HCT116 (cell line): Measurements from ENCODE around the gene LPCAT2. TPM values are rescaled to one million over a fixed set of nuclear protein-coding genes. Genes with fewer than 3 reads are reported as not detected.

ENCODE experiments used
- ATAC-seq: fragments of 200-7000 bp; cut with Tn5 transposase; 2 replicates; pipeline ENCODE4 v1.9.1; 2020; ENCODE audit warnings: mild to moderate bottlenecking, moderate library complexity
- BruUV-seq: library from RNA; stranded (reverse); fragments of 400-500 nt; replicated peaks from 2 replicates; lab custom pipeline; 2021; lab: Mats Ljungman, UMichigan
- CTCF ChIA-PET: fragments of 300-600 bp; sonication (Branson Sonifier 250); formaldehyde crosslinking; loops from one replicate; lab custom pipeline; 2021; ENCODE audit warnings: antibody characterized with exemption; lab: Charles Lee
- POLR2A ChIA-PET: fragments of 300-600, 350-600 bp; sonication (Branson Sonifier 250); formaldehyde crosslinking; loops from one replicate; lab custom pipeline; 2021; ENCODE audit warnings: antibody characterized with exemption; lab: Charles Lee
- RAD21 ChIA-PET, 2 experiments: fragments of 300-600 bp; sonication (Branson Sonifier 250); formaldehyde crosslinking; loops; one replicate each; lab custom pipeline; 2023; ENCODE audit warnings: low total read pairs in 2 of 2; ENCODE audit not compliant: uncharacterized antibody in 2 of 2, unreplicated experiment in 2 of 2, low non-redundant PET in 1 of 2; lab: Charles Lee
- DNase-seq: peaks from one replicate; pipeline ENCODE4 v3.0.0-alpha.2; 2010; ENCODE audit warnings: low read depth, low spot score
- H2AFZ ChIP-seq: fragments of 200-600 bp; shearing (Covaris generic), sonication (generic); 2 replicates; pipeline ENCODE4 v1.6.1; 2017; ENCODE audit warnings: low read depth, mixed run types, mixed read lengths, antibody characterized with exemption, low read length; ENCODE audit not compliant: poor library complexity, severe bottlenecking
- H3K27ac ChIP-seq: 2 replicates; pipeline ENCODE4 v1.5.1; 2012; ENCODE audit warnings: low read depth, low read length
- H3K27me3 ChIP-seq: fragments of 200-600 bp; sonication (generic); 2 replicates; pipeline ENCODE4 v1.6.1; 2016; ENCODE audit warnings: mixed run types, low read length, mixed read lengths; ENCODE audit not compliant: insufficient read depth
- H3K36me3 ChIP-seq, 2 experiments: fragments of 200-500 bp in 1 of 2; fragments of 200-600 bp in 1 of 2; sonication (Bioruptor generic) in 1 of 2; sonication (generic) in 1 of 2; 2 replicates each; pipeline versions ENCODE4 v1.5.1 to v1.6.1; 2014 to 2016; ENCODE audit warnings: low read length in 2 of 2, inconsistent platforms in 1 of 2, mixed read lengths in 1 of 2, mixed run types in 1 of 2; ENCODE audit not compliant: insufficient read depth in 2 of 2, control insufficient read depth in 1 of 2
- H3K4me1 ChIP-seq, 2 experiments: fragments of 200-600 bp in 1 of 2; sonication (generic) in 1 of 2; 2 replicates each; pipeline versions ENCODE4 v1.5.1 to v1.6.1; 2012 to 2017; ENCODE audit warnings: low read length in 2 of 2, inconsistent platforms in 1 of 2, mild to moderate bottlenecking in 1 of 2, mixed read lengths in 1 of 2, mixed run types in 1 of 2, moderate library complexity in 1 of 2; ENCODE audit not compliant: insufficient read depth in 2 of 2, control insufficient read depth in 1 of 2
- H3K4me2 ChIP-seq: fragments of 200-600 bp; sonication (generic); 2 replicates; pipeline ENCODE4 v1.6.1; 2017; ENCODE audit warnings: mixed run types, low read length, mixed read lengths
- H3K4me3 ChIP-seq, 2 experiments: fragments of 200-600 bp in 1 of 2; sonication (generic) in 1 of 2; replicated peaks in 1 of 2; 2 replicates each; pipeline ENCODE4 v1.5.1; 2011 to 2016; ENCODE audit warnings: low read length in 2 of 2, control low read depth in 1 of 2, low read depth in 1 of 2, mild to moderate bottlenecking in 1 of 2, mixed read lengths in 1 of 2, mixed run types in 1 of 2
- H3K79me2 ChIP-seq: fragments of 200-600 bp; sonication (generic); 2 replicates; pipeline ENCODE4 v1.6.1; 2017; ENCODE audit warnings: mild to moderate bottlenecking, mixed run types, low read length, moderate library complexity, mixed read lengths; ENCODE audit not compliant: insufficient read depth
- H3K9ac ChIP-seq: fragments of 200-600 bp; sonication (generic); 2 replicates; pipeline ENCODE4 v1.6.1; 2016; ENCODE audit warnings: low read length, mixed read lengths
- H3K9me2 ChIP-seq: fragments of 200-600 bp; sonication (generic), shearing (Covaris generic); 2 replicates; pipeline ENCODE4 v1.6.1; 2017; ENCODE audit warnings: mixed run types, mild to moderate bottlenecking, moderate library complexity; ENCODE audit not compliant: insufficient read depth
- H3K9me3 ChIP-seq, 2 experiments: fragments of 200-500 bp in 1 of 2; fragments of 200-600 bp in 1 of 2; sonication (Bioruptor generic) in 1 of 2; sonication (generic) in 1 of 2; 2 replicates each; pipeline ENCODE4 v1.6.1; 2014 to 2017; ENCODE audit warnings: low read length in 2 of 2, mixed read lengths in 2 of 2, inconsistent platforms in 1 of 2, low read depth in 1 of 2, mild to moderate bottlenecking in 1 of 2, mixed run types in 1 of 2, moderate library complexity in 1 of 2; ENCODE audit not compliant: control insufficient read depth in 1 of 2, insufficient read depth in 1 of 2
- H4K20me1 ChIP-seq: fragments of 200-600 bp; sonication (generic), shearing (Covaris generic); 2 replicates; pipeline ENCODE4 v1.6.1; 2017; ENCODE audit warnings: mixed run types, mild to moderate bottlenecking, moderate library complexity; ENCODE audit not compliant: insufficient read depth
- CEBPB ChIP-seq: IDR thresholded peaks from 2 replicates; pipeline ENCODE4 v1.6.1; 2012; ENCODE audit warnings: low read depth
- EGR1 ChIP-seq: IDR thresholded peaks from 2 replicates; pipeline ENCODE4 v1.6.1; 2012; ENCODE audit warnings: low read depth
- EZH2phosphoT487 ChIP-seq: fragments of 200-600 bp; IDR thresholded peaks from 2 replicates; pipeline ENCODE4 v1.6.1; 2018; ENCODE audit warnings: antibody characterized with exemption, borderline replicate concordance
- FOSL1 ChIP-seq: IDR thresholded peaks from 2 replicates; pipeline ENCODE4 v1.6.1; 2012; ENCODE audit warnings: low read depth
- RAD21 ChIP-seq: IDR thresholded peaks from 2 replicates; pipeline ENCODE4 v1.6.1; 2012; ENCODE audit warnings: low read depth, mild to moderate bottlenecking
- SIN3A ChIP-seq: IDR thresholded peaks from 2 replicates; pipeline ENCODE4 v1.6.1; 2012; ENCODE audit warnings: low read depth
- SP1 ChIP-seq: IDR thresholded peaks from 2 replicates; pipeline ENCODE4 v1.6.1; 2012; ENCODE audit warnings: low read depth
- TCF7L2 ChIP-seq: IDR thresholded peaks from 2 replicates; pipeline ENCODE4 v1.7.0; 2011; ENCODE audit warnings: borderline replicate concordance, inconsistent platforms; ENCODE audit not compliant: insufficient read depth, insufficient read length; ENCODE audit errors: extremely low read depth
- ZFX ChIP-seq: fragments of 450-650 bp; IDR thresholded peaks from 2 replicates; pipeline ENCODE4 v1.6.1; 2017
- intact Hi-C: fragments of 100-400 bp; cut with micrococcal nuclease; formaldehyde crosslinking; loops from 2 replicates; pipeline ENCODE4 v1.10.0; 2022
- total RNA-seq: library from RNA; stranded (reverse); gene quantifications from one replicate; pipeline ENCODE4 v1.2.1, GENCODE V29; 2021; ENCODE audit not compliant: unreplicated experiment
- TF ChIP-seq, protein P1 (sequence below), 3 experiments: fragments of 200-600 bp in 1 of 3; sonication (generic) in 1 of 3; IDR thresholded peaks in 2 of 3; conservative IDR thresholded peaks in 1 of 3; 2 replicates each; pipeline ENCODE4 v1.5.1; 2012 to 2017; ENCODE audit warnings: low read depth in 2 of 3, low read length in 2 of 3, antibody characterized with exemption in 1 of 3, borderline replicate concordance in 1 of 3, control low read depth in 1 of 3, mild to moderate bottlenecking in 1 of 3, mixed read lengths in 1 of 3, mixed run types in 1 of 3, moderate library complexity in 1 of 3; ENCODE audit not compliant: insufficient read depth in 1 of 3

LPCAT2 gene
- total RNA-seq, 1 experiment from 2014 or later = 13.1 TPM

DNA sequence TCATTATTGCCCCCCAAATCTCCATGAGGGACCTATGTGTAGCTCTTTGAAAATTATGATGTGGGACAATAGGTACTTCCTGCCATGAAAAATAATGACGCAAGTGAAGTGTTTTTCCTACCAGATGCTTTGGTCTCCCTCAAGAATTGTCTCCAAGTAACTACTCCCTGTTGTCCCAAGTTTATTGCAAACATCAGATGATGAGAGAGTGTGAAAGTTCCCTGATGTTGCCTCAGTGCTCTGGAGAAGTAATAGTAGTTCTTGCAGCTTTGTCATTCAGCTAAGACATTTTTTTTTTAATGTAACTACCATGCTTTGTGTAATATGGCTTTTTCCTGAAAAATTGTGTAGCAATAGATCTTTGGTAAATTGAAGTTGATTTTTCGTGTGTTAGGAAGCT lies 20.1 kb downstream of the LPCAT2 start:
- BruUV-seq = no TSS peak
- ChIA-PET CTCF (interaction anchor here (1.0 kb wide), 1 partner anchor 8 kb away, joined by 3 read pairs; no protein-coding TSS in a partner anchor), RAD21 (no interaction called here), POLR2A (no interaction called here)
- H3K4me1 ChIP-seq = no peaks in the 10 kb centered on the region
- intact Hi-C loops = no loop called here
- H3K36me3 ChIP-seq = peaks cover 0 to 3% of the 10 kb centered on the region in 2 experiments; a peak in 1 of 4 replicates
- no peaks in the 10 kb centered on the region for H3K27me3 ChIP-seq
- H3K27ac ChIP-seq = no peak overlapping the region
- no peak overlapping the region for H2AFZ ChIP-seq
- H3K79me2 ChIP-seq = no peaks in the 10 kb centered on the region
- H4K20me1 ChIP-seq = no peaks in the 10 kb centered on the region
- no peak for TF ChIP-seq CEBPB
- no peak for TF ChIP-seq SIN3A
- TF ChIP-seq FOSL1 = no peak
- TF ChIP-seq, protein P1, sequence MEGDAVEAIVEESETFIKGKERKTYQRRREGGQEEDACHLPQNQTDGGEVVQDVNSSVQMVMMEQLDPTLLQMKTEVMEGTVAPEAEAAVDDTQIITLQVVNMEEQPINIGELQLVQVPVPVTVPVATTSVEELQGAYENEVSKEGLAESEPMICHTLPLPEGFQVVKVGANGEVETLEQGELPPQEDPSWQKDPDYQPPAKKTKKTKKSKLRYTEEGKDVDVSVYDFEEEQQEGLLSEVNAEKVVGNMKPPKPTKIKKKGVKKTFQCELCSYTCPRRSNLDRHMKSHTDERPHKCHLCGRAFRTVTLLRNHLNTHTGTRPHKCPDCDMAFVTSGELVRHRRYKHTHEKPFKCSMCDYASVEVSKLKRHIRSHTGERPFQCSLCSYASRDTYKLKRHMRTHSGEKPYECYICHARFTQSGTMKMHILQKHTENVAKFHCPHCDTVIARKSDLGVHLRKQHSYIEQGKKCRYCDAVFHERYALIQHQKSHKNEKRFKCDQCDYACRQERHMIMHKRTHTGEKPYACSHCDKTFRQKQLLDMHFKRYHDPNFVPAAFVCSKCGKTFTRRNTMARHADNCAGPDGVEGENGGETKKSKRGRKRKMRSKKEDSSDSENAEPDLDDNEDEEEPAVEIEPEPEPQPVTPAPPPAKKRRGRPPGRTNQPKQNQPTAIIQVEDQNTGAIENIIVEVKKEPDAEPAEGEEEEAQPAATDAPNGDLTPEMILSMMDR (IDR thresholded peaks at IDR 0.05 in 2 of 3, conservative IDR thresholded peaks at IDR 0.05 in 1 of 3; ENCODE audit: borderline replicate concordance in 1 of 3, insufficient read depth in 1 of 3, low read depth in 2 of 3, low read length in 2 of 3) = no peak
- no peak for DNase-seq
- H3K4me3 ChIP-seq = no peak overlapping the region
- no peaks in the 10 kb centered on the region for H3K9me3 ChIP-seq
- no peak for ATAC-seq
- H3K9ac ChIP-seq = no peak overlapping the region
- H3K9me2 ChIP-seq = no peaks in the 10 kb centered on the region
- no peak overlapping the region for H3K4me2 ChIP-seq

GRCh38 chr16:55530316-55530856 lies 21.5 kb downstream of the LPCAT2 start:
- ChIA-PET CTCF (interaction anchor here (1.2 kb wide), 1 partner anchor 28 kb away, joined by 5 read pairs; no protein-coding TSS in a partner anchor), RAD21 (no interaction called here), POLR2A (no interaction called here)
- H4K20me1 ChIP-seq = no peaks in the 10 kb centered on the region
- H3K27ac ChIP-seq = no peak overlapping the region
- H2AFZ ChIP-seq = no peak overlapping the region
- DNase-seq = no peak
- TF ChIP-seq EZH2phosphoT487 (no peak), EGR1 (no peak), TCF7L2 (no peak), SIN3A (no peak), FOSL1 (no peak), RAD21 (no peak), ZFX (no peak), SP1 (no peak)
- TF ChIP-seq, protein P1 (IDR thresholded peaks at IDR 0.05 in 2 of 3, conservative IDR thresholded peaks at IDR 0.05 in 1 of 3; ENCODE audit: borderline replicate concordance in 1 of 3, insufficient read depth in 1 of 3, low read depth in 2 of 3, low read length in 2 of 3) = no peak
- H3K9ac ChIP-seq = no peak overlapping the region
- no peak overlapping the region for H3K4me2 ChIP-seq
- ATAC-seq = no peak
- H3K4me3 ChIP-seq = no peak overlapping the region
- no TSS peak for BruUV-seq
- no peaks in the 10 kb centered on the region for H3K4me1 ChIP-seq
- H3K27me3 ChIP-seq = no peaks in the 10 kb centered on the region
- no peaks in the 10 kb centered on the region for H3K9me3 ChIP-seq
- H3K9me2 ChIP-seq = no peaks in the 10 kb centered on the region
- intact Hi-C loops = no loop called here
- H3K36me3 ChIP-seq = peaks cover 0 to 3% of the 10 kb centered on the region in 2 experiments; a peak in 1 of 4 replicates
- H3K79me2 ChIP-seq = no peaks in the 10 kb centered on the region
